ENCODE measurements around the gene ATP1A4. TPM values are rescaled to one million over a fixed set of nuclear protein-coding genes. Genes with fewer than 3 reads are reported as not detected.

The ATP1A4 gene
- total and polyA plus RNA-seq, 9 of the 15 experiments (the other 6 are each of a cell fraction or from before 2014, with no cell fraction given): 0.07 TPM; not detected in 8

GRCh38 chr1:160205242-160206035, 54.0 kb downstream of the ATP1A4 start, which contains the start of gene PEA15 (continued):
- 0 out of 2 replicates have a peak, but pooled peaks have one; percentile 13 for TF ChIP-seq TCF3 (CRISPR knock-in tag; IDR thresholded peaks at IDR 0.05)
- TF ChIP-seq CBFB (CRISPR knock-in tag; IDR thresholded peaks at IDR 0.05): peak; percentile 58; the same call in 1 of the 2 replicates
- no peak for TF ChIP-seq KLF13 (tag; IDR thresholded peaks at IDR 0.05; ENCODE audit: borderline replicate concordance, low read depth)
- TF ChIP-seq ZKSCAN1 (IDR thresholded peaks at IDR 0.05; ENCODE audit: low read depth, low read length): no peak
- TF ChIP-seq NKRF (IDR thresholded peaks at IDR 0.05; ENCODE audit: borderline replicate concordance): peak; percentile 76; the same call in 1 of the 2 replicates
- TF ChIP-seq RBM15 (IDR thresholded peaks at IDR 0.05; ENCODE audit: insufficient read depth, low read length): no peak
- TF ChIP-seq ARID2 (IDR thresholded peaks at IDR 0.05): no peak
- no peak for TF ChIP-seq ZNF436 (CRISPR knock-in tag; IDR thresholded peaks at IDR 0.05)
- no peak for TF ChIP-seq ZNF316 (IDR thresholded peaks at IDR 0.05)
- TF ChIP-seq DLX4 (CRISPR knock-in tag; IDR thresholded peaks at IDR 0.05): no peak
- no peak for TF ChIP-seq ZNF76 (CRISPR knock-in tag; IDR thresholded peaks at IDR 0.05; ENCODE audit: borderline replicate concordance)
- TF ChIP-seq HLTF (IDR thresholded peaks at IDR 0.05): peak; percentile 29; the same call in 1 of the 2 replicates
- TF ChIP-seq, protein P1, sequence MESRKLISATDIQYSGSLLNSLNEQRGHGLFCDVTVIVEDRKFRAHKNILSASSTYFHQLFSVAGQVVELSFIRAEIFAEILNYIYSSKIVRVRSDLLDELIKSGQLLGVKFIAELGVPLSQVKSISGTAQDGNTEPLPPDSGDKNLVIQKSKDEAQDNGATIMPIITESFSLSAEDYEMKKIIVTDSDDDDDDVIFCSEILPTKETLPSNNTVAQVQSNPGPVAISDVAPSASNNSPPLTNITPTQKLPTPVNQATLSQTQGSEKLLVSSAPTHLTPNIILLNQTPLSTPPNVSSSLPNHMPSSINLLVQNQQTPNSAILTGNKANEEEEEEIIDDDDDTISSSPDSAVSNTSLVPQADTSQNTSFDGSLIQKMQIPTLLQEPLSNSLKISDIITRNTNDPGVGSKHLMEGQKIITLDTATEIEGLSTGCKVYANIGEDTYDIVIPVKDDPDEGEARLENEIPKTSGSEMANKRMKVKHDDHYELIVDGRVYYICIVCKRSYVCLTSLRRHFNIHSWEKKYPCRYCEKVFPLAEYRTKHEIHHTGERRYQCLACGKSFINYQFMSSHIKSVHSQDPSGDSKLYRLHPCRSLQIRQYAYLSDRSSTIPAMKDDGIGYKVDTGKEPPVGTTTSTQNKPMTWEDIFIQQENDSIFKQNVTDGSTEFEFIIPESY (CRISPR knock-in tag; IDR thresholded peaks at IDR 0.05): no peak
- no peak for TF ChIP-seq ZBTB1 (CRISPR knock-in tag; IDR thresholded peaks at IDR 0.05; ENCODE audit: borderline replicate concordance, low read depth)
- no peak for TF ChIP-seq ZBED1 (IDR thresholded peaks at IDR 0.05)
- TF ChIP-seq, protein P2, sequence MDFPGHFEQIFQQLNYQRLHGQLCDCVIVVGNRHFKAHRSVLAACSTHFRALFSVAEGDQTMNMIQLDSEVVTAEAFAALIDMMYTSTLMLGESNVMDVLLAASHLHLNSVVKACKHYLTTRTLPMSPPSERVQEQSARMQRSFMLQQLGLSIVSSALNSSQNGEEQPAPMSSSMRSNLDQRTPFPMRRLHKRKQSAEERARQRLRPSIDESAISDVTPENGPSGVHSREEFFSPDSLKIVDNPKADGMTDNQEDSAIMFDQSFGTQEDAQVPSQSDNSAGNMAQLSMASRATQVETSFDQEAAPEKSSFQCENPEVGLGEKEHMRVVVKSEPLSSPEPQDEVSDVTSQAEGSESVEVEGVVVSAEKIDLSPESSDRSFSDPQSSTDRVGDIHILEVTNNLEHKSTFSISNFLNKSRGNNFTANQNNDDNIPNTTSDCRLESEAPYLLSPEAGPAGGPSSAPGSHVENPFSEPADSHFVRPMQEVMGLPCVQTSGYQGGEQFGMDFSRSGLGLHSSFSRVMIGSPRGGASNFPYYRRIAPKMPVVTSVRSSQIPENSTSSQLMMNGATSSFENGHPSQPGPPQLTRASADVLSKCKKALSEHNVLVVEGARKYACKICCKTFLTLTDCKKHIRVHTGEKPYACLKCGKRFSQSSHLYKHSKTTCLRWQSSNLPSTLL (IDR thresholded peaks at IDR 0.05): no peak
- TF ChIP-seq NR2C1 (IDR thresholded peaks at IDR 0.05): no peak
- no peak for TF ChIP-seq NR2C1 (tag; IDR thresholded peaks at IDR 0.05)
- TF ChIP-seq, protein P3, sequence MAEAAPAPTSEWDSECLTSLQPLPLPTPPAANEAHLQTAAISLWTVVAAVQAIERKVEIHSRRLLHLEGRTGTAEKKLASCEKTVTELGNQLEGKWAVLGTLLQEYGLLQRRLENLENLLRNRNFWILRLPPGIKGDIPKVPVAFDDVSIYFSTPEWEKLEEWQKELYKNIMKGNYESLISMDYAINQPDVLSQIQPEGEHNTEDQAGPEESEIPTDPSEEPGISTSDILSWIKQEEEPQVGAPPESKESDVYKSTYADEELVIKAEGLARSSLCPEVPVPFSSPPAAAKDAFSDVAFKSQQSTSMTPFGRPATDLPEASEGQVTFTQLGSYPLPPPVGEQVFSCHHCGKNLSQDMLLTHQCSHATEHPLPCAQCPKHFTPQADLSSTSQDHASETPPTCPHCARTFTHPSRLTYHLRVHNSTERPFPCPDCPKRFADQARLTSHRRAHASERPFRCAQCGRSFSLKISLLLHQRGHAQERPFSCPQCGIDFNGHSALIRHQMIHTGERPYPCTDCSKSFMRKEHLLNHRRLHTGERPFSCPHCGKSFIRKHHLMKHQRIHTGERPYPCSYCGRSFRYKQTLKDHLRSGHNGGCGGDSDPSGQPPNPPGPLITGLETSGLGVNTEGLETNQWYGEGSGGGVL (CRISPR knock-in tag; IDR thresholded peaks at IDR 0.05): no peak

Data from K562 (cell line).